ENCODE results near the gene ZNF234. TPM values are rescaled to one million over a fixed set of nuclear protein-coding genes. Genes with fewer than 3 reads are reported as not detected.
A peak's percentile ranks its signal among the peaks of the same experiment; 100 is the strongest.
"Not testable (repeated sequence)": the region's sequence is repeated elsewhere in the genome, so short reads cannot be mapped to it uniquely, and the experiment has no call there.

ZNF234 gene
- total RNA-seq, 1 donor: 14.8 TPM

- Histone ChIP-seq H3K27me3 (ENCODE audit: insufficient read depth, low read length) (no peaks in the 10 kb centered on the region), H3K9me3 (ENCODE audit: low read depth, low read length) (peaks cover 2% of the 10 kb centered on the region), H3K4me1 (ENCODE audit: insufficient read depth, low read length) (peaks cover 3% of the 10 kb centered on the region), H2AFZ (ENCODE audit: low read length) (peak within 1 kb of the TSS; percentile 96), H3K4me2 (ENCODE audit: insufficient read depth, low read length) (peak within 1 kb of the TSS; percentile 91), H4K20me1 (ENCODE audit: insufficient read depth, low read length) (no peaks in the 10 kb centered on the region), H3K27ac (ENCODE audit: low read depth, low read length) (peak within 1 kb of the TSS; percentile 66), H3K4me3 (ENCODE audit: insufficient read depth, low read length) (peak within 1 kb of the TSS; percentile 81), H3K79me2 (ENCODE audit: insufficient read depth, low read length) (peaks cover 21% of the 10 kb centered on the region), H3K36me3 (ENCODE audit: insufficient read depth, low read length) (peaks cover 15% of the 10 kb centered on the region)
- DNase-seq (ENCODE audit: insufficient read length, low spot score, missing footprints): peak; percentile 94
- no peak for TF ChIP-seq CTCF (IDR thresholded peaks at IDR 0.05; ENCODE audit: extremely low read depth, low read depth, low read length)
Measured at GRCh38 chr19:44113138-44113783, 28.1 kb upstream of the ZNF234 start, which contains the start of gene ZNF225. Gene ZNF225, plus strand, starts transcription at chr19:44113399. Its CDS starts 2,429 bp downstream, at chr19:44115828.

- peak overlapping the region; percentile 95 for H2AFZ ChIP-seq (ENCODE audit: low read length)
- no peaks in the 10 kb centered on the region for H3K27me3 ChIP-seq (ENCODE audit: insufficient read depth, low read length)
- H3K4me1 ChIP-seq (ENCODE audit: insufficient read depth, low read length): peaks cover 3% of the 10 kb centered on the region
- peak overlapping the region; percentile 81 for H3K4me3 ChIP-seq (ENCODE audit: insufficient read depth, low read length)
- H4K20me1 ChIP-seq (ENCODE audit: insufficient read depth, low read length): no peaks in the 10 kb centered on the region
- DNase-seq (ENCODE audit: insufficient read length, low spot score, missing footprints): peak; percentile 78
- H3K4me2 ChIP-seq (ENCODE audit: insufficient read depth, low read length): peak overlapping the region; percentile 91
- H3K79me2 ChIP-seq (ENCODE audit: insufficient read depth, low read length): peaks cover 21% of the 10 kb centered on the region
- no peak for TF ChIP-seq CTCF (IDR thresholded peaks at IDR 0.05; ENCODE audit: extremely low read depth, low read depth, low read length)
- peak overlapping the region; percentile 66 for H3K27ac ChIP-seq (ENCODE audit: low read depth, low read length)
- no peaks in the 10 kb centered on the region for H3K9me3 ChIP-seq (ENCODE audit: low read depth, low read length)
- H3K36me3 ChIP-seq (ENCODE audit: insufficient read depth, low read length): peaks cover 18% of the 10 kb centered on the region
Measured at GRCh38 chr19:44113784-44114390, 27.5 kb upstream of the ZNF234 start.

- H3K4me2 ChIP-seq (ENCODE audit: insufficient read depth, low read length); DNase-seq (ENCODE audit: insufficient read length, low spot score, missing footprints); H3K27me3 ChIP-seq (ENCODE audit: insufficient read depth, low read length); H3K4me1 ChIP-seq (ENCODE audit: insufficient read depth, low read length); H3K79me2 ChIP-seq (ENCODE audit: insufficient read depth, low read length); H3K27ac ChIP-seq (ENCODE audit: low read depth, low read length); H3K4me3 ChIP-seq (ENCODE audit: insufficient read depth, low read length); H4K20me1 ChIP-seq (ENCODE audit: insufficient read depth, low read length); H3K9me3 ChIP-seq (ENCODE audit: low read depth, low read length); H2AFZ ChIP-seq (ENCODE audit: low read length): not testable (repeated sequence)
- peaks cover 30% of the 10 kb centered on the region for H3K36me3 ChIP-seq (ENCODE audit: insufficient read depth, low read length)
Measured at GRCh38 chr19:44121162-44121561, 20.2 kb upstream of the ZNF234 start.

- no peak for DNase-seq (ENCODE audit: insufficient read length, low spot score, missing footprints)
- peaks cover 35% of the 10 kb centered on the region for H3K36me3 ChIP-seq (ENCODE audit: insufficient read depth, low read length)
Measured at GRCh38 chr19:44131955-44132354, 9.4 kb upstream of the ZNF234 start.

More at GRCh38 chr19:44131955-44132354, 9.4 kb upstream of the ZNF234 start:
- Histone ChIP-seq H4K20me1 (ENCODE audit: insufficient read depth, low read length) (no peaks in the 10 kb centered on the region), H3K27me3 (ENCODE audit: insufficient read depth, low read length) (no peaks in the 10 kb centered on the region), H3K9me3 (ENCODE audit: low read depth, low read length) (peaks cover 14% of the 10 kb centered on the region), H3K4me2 (ENCODE audit: insufficient read depth, low read length) (no peak overlapping the region), H3K79me2 (ENCODE audit: insufficient read depth, low read length) (no peaks in the 10 kb centered on the region), H3K4me3 (ENCODE audit: insufficient read depth, low read length) (no peak overlapping the region), H3K27ac (ENCODE audit: low read depth, low read length) (no peak overlapping the region), H3K4me1 (ENCODE audit: insufficient read depth, low read length) (no peaks in the 10 kb centered on the region), H2AFZ (ENCODE audit: low read length) (no peak overlapping the region)
- no peak for TF ChIP-seq CTCF (IDR thresholded peaks at IDR 0.05; ENCODE audit: extremely low read depth, low read depth, low read length)

Data from osteoblast (primary cell).